GM06990 (cell line): ENCODE results near the gene GALNT18.

Source experiments
- DNase-seq: peaks from one replicate; pipeline ENCODE4 v3.0.0-alpha.2; 2011; ENCODE audit not compliant: insufficient read length; ENCODE audit errors: extremely low read depth
- H3K27me3 ChIP-seq: replicated peaks from 2 replicates; pipeline ENCODE4 v1.6.0; 2011; ENCODE audit warnings: low read length; ENCODE audit not compliant: control insufficient read depth, insufficient read depth
- H3K36me3 ChIP-seq: 2 replicates; pipeline ENCODE4 v1.5.1; 2011; ENCODE audit warnings: low read length; ENCODE audit not compliant: control insufficient read depth, insufficient read depth
- H3K4me3 ChIP-seq: replicated peaks from 2 replicates; pipeline ENCODE4 v1.5.1; 2011; ENCODE audit warnings: low read depth, mild to moderate bottlenecking, control low read depth, low read length
- CTCF ChIP-seq: IDR thresholded peaks from 2 replicates; pipeline ENCODE4 v1.5.1; 2011; ENCODE audit warnings: low read length, control low read depth, mild to moderate bottlenecking, inconsistent platforms; ENCODE audit not compliant: insufficient read depth, poor library complexity, severe bottlenecking

GALNT18 gene

GRCh38 chr11:11293798-11294550 is 327.8 kb downstream of the GALNT18 start:
- Histone ChIP-seq H3K4me3 (no peak overlapping the region), H3K27me3 (no peaks in the 10 kb centered on the region), H3K36me3 (no peaks in the 10 kb centered on the region)
- no peak for TF ChIP-seq CTCF
- DNase-seq = no peak

DNA sequence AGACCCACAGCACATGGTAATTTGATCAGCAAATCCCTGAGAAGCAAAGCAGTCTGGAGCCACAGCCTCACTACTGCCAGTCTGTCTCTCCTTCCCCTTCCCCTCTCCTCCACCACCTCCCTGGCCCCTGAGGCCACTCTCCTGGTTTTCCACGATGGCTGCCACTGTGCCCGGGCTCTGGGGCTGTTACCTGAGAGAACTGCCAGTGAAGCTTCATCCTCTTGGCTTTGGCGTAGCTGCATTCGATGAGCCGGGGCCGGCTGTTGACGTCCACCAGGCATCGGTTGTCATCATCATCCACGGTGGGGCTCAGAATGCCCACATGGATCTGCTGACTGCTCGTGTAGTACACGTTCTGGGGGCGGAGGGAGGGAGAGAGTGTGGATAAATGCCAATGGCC is 329.0 kb downstream of the GALNT18 start:
- TF ChIP-seq CTCF = no peak
- Histone ChIP-seq H3K27me3 (no peaks in the 10 kb centered on the region), H3K4me3 (no peak overlapping the region), H3K36me3 (no peaks in the 10 kb centered on the region)
- no peak for DNase-seq

DNA sequence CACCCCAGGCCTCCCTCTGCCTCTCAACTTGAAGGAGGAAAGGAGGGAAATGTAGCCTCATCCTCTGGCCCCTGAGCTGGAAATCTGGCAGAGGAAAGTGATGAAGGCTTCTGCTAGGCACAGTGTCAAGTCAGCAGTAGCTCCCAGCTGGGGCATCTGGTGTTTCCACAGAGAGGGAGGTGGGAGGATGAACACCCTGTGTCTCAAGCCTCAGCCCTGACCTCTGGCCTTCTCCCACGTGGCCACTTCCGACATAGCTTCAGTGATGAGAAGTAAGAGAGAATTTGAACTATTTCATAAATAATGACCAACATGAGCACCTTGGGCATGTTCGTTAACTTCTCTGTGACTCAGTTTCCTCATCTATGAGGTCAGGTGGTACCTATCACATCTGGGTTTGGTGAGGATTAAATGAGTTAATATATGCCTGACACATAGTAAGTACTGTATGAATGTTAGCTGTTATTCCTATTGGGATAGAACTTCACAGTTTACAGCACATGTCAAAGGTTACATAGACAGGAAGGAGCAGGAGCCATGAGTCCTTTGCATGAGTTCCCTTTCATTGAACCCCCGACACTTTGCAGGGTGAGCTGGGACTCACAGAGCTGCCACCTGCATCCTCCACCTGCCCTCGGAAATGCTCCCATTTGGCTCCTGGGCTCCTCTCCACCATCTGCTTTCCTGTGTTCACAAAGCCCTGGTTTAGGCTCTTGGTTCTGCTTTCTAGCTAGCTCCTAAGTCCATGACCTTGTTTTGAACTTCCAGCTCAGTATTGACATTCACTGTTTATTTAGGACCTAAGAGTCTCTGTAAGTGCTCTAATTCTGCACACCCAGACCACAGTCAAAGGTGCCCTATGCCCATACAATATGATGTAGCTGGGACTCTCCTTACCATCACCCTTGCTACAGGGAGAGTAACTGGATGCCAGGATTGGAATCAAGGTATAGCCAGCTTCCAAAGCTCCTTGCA is 330.5 kb downstream of the GALNT18 start:
- Histone ChIP-seq H3K36me3 (no peaks in the 10 kb centered on the region), H3K4me3 (no peak overlapping the region), H3K27me3 (no peaks in the 10 kb centered on the region)
- no peak for DNase-seq
- TF ChIP-seq CTCF = no peak

- no peak for TF ChIP-seq CTCF
- Histone ChIP-seq H3K27me3 (no peaks in the 10 kb centered on the region), H3K4me3 (no peak overlapping the region), H3K36me3 (no peaks in the 10 kb centered on the region)
- DNase-seq = no peak
Measured at GRCh38 chr11:11290354-11290753, 331.5 kb downstream of the GALNT18 start.

DNA sequence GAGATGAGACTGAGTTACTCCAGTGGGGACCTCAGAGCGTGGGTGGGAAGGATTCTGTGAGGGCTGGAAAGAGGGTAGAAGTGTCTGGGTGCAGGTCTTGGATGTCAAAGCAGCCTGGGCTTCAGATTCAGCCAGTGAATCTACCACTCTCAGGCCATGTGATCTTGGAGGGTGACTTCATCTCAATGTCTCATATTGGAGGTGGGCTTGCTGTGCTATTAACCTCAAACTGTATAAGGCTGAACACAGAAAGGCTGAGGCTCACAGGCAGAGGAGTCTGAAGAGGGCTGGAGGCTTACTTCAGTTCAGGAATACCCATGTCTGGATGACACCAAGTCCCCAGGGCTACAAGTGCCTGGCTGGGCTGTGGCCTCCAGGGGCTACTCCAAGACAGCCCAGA is 332.1 kb downstream of the GALNT18 start:
- Histone ChIP-seq H3K36me3 (no peaks in the 10 kb centered on the region), H3K27me3 (no peaks in the 10 kb centered on the region), H3K4me3 (no peak overlapping the region)
- no peak for DNase-seq
- TF ChIP-seq CTCF = no peak
